ENCODE data around the gene PRMT1.
A peak's percentile ranks its signal among the peaks of the same experiment; 100 is the strongest.

The PRMT1 gene

GRCh38 chr19:49699364-49699763 is 22.3 kb downstream of the PRMT1 start:
- no peak overlapping the region for H3K4me3 ChIP-seq (replicated peaks in 1 of 2; ENCODE audit: low read depth in 2 of 2, low read length in 2 of 2)
- DNase-seq (ENCODE audit: low read depth in 2 of 2): no peak
- TF ChIP-seq, protein P1, sequence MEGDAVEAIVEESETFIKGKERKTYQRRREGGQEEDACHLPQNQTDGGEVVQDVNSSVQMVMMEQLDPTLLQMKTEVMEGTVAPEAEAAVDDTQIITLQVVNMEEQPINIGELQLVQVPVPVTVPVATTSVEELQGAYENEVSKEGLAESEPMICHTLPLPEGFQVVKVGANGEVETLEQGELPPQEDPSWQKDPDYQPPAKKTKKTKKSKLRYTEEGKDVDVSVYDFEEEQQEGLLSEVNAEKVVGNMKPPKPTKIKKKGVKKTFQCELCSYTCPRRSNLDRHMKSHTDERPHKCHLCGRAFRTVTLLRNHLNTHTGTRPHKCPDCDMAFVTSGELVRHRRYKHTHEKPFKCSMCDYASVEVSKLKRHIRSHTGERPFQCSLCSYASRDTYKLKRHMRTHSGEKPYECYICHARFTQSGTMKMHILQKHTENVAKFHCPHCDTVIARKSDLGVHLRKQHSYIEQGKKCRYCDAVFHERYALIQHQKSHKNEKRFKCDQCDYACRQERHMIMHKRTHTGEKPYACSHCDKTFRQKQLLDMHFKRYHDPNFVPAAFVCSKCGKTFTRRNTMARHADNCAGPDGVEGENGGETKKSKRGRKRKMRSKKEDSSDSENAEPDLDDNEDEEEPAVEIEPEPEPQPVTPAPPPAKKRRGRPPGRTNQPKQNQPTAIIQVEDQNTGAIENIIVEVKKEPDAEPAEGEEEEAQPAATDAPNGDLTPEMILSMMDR (IDR thresholded peaks at IDR 0.05; ENCODE audit: low read depth, low read length): no peak

DNA sequence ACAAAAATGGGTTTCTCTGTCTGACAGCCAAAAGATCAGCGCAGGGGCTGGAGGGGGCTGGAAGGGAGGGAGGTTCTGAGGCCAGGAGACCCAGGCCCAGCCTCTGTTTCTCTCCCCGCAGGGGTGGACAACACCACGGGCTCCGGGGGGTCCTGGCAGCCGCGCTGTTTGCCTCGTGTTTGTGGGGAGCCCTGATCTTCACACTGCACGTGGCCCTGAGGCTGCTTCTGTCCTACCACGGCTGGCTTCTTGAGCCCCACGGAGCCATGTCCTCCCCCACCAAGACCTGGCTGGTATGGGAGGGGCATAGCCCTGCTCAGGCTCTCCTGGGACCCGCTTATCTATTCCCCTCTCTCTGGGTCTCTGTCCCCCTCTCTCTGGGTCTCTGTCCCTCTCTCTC is 23.5 kb downstream of the PRMT1 start:
- DNase-seq (ENCODE audit: low read depth in 2 of 2): no peak
- TF ChIP-seq, protein P1 (IDR thresholded peaks at IDR 0.05; ENCODE audit: low read depth, low read length): no peak
- no peak overlapping the region for H3K4me3 ChIP-seq (replicated peaks in 1 of 2; ENCODE audit: low read depth in 2 of 2, low read length in 2 of 2)

GRCh38 chr19:49701271-49701786 is 24.3 kb downstream of the PRMT1 start:
- TF ChIP-seq, protein P1 (IDR thresholded peaks at IDR 0.05; ENCODE audit: low read depth, low read length): no peak
- no peak for DNase-seq (ENCODE audit: low read depth in 2 of 2)
- H3K4me3 ChIP-seq (replicated peaks in 1 of 2; ENCODE audit: low read depth in 2 of 2, low read length in 2 of 2): no peak overlapping the region

- TF ChIP-seq, protein P1 (IDR thresholded peaks at IDR 0.05; ENCODE audit: low read depth, low read length): no peak
- H3K4me3 ChIP-seq (replicated peaks in 1 of 2; ENCODE audit: low read depth in 2 of 2, low read length in 2 of 2): no peak overlapping the region
- no peak for DNase-seq (ENCODE audit: low read depth in 2 of 2)
Measured at GRCh38 chr19:49704888-49705642, 28.0 kb downstream of the PRMT1 start.

DNA sequence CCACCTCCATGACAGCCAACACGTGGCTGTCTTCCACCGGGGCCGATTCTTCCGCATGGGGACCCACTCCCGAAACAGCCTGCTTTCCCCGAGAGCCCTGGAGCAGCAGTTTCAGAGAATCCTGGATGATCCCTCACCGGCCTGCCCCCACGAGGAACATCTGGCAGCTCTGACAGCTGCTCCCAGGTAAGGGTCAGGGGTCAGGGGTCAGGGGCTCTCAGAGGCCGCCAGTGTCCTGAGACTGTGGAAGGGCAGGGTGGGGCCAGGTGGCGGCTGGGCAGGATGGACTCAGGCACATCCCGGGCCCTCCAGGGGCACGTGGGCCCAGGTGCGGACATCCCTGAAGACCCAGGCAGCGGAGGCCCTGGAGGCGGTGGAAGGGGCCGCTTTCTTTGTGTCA is 28.8 kb downstream of the PRMT1 start:
- no peak for DNase-seq (ENCODE audit: low read depth in 2 of 2)
- H3K4me3 ChIP-seq (replicated peaks in 1 of 2; ENCODE audit: low read depth in 2 of 2, low read length in 2 of 2): no peak overlapping the region
- TF ChIP-seq, protein P1 (IDR thresholded peaks at IDR 0.05; ENCODE audit: low read depth, low read length): no peak

DNA sequence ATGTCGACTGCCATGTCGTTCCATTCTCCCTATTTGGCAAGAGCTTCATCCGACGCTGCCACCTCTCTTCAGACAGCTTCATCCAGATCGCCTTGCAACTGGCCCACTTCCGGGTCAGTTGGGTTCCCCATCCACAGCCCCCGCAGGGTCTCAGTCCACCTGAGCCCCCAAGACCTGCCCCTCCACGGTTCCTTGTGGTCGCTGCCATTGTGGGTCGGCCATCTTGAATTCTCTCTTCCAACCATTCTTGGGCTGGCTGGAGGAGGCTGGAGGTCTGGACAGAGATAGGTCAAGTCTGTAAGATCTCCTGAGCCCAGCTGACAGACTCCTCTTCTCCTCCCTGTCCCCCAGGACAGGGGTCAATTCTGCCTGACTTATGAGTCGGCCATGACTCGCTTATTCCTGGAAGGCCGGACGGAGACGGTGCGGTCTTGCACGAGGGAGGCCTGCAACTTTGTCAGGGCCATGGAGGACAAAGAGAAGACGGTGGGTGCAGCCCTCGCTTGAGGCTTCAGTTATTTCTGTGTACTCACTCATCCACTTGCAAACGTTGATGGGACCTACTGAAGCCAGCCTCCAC is 33.4 kb downstream of the PRMT1 start:
- TF ChIP-seq, protein P1 (IDR thresholded peaks at IDR 0.05; ENCODE audit: low read depth, low read length): no peak
- DNase-seq (ENCODE audit: low read depth in 2 of 2): peak; percentile 42 to 75
- H3K4me3 ChIP-seq (replicated peaks in 1 of 2; ENCODE audit: low read depth in 2 of 2, low read length in 2 of 2): no peak overlapping the region

Data from cardiac fibroblast (primary cell).